ENCODE results near the gene AAK1. TPM values are rescaled to one million over a fixed set of nuclear protein-coding genes. Genes with fewer than 3 reads are reported as not detected.

Gene AAK1
- total RNA-seq, 2 donors from 2014 or later: 44.6 to 60.0 TPM

DNA sequence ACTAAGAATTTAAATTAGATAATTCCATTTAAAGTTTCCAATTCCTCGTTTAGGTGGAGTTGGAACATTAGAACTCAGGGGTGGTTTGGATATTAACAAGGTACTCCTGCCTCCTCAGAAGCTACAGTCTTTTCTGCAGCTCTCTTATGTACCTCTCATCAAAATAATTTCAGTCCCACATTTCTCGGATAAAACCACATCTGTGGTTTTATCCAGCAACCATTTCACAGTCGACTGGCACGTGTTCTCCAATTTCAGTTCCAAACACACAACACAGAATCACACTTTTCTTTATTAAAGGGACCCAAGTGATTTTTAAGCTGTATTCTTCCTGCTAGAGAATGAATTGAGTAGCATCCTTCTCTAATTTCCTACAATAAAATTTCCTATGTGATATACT is 183.6 kb downstream of the AAK1 start:
- Histone ChIP-seq H3K4me1 (no peaks in the 10 kb centered on the region), H3K27me3 (no peaks in the 10 kb centered on the region), H3K4me3 (no peak overlapping the region), H3K27ac (no peak overlapping the region), H3K9me3 (no peaks in the 10 kb centered on the region), H3K36me3 (replicated peaks in 1 of 2; ENCODE audit: insufficient read depth in 1 of 2, low read depth in 2 of 2) (peaks cover 0 to 2% of the 10 kb centered on the region in 2 donors)
- TF ChIP-seq, protein P1, sequence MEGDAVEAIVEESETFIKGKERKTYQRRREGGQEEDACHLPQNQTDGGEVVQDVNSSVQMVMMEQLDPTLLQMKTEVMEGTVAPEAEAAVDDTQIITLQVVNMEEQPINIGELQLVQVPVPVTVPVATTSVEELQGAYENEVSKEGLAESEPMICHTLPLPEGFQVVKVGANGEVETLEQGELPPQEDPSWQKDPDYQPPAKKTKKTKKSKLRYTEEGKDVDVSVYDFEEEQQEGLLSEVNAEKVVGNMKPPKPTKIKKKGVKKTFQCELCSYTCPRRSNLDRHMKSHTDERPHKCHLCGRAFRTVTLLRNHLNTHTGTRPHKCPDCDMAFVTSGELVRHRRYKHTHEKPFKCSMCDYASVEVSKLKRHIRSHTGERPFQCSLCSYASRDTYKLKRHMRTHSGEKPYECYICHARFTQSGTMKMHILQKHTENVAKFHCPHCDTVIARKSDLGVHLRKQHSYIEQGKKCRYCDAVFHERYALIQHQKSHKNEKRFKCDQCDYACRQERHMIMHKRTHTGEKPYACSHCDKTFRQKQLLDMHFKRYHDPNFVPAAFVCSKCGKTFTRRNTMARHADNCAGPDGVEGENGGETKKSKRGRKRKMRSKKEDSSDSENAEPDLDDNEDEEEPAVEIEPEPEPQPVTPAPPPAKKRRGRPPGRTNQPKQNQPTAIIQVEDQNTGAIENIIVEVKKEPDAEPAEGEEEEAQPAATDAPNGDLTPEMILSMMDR (IDR thresholded peaks at IDR 0.05): no peak
- TF ChIP-seq POLR2A (IDR thresholded peaks at IDR 0.05): no peak
- ATAC-seq (no peak), DNase-seq (no peak)
- 87 to 88% methylated on average over 4 of the region's 4 CpGs for WGBS, 2 donors
- intact Hi-C loops (cut with DNase I): no loop called here

DNA sequence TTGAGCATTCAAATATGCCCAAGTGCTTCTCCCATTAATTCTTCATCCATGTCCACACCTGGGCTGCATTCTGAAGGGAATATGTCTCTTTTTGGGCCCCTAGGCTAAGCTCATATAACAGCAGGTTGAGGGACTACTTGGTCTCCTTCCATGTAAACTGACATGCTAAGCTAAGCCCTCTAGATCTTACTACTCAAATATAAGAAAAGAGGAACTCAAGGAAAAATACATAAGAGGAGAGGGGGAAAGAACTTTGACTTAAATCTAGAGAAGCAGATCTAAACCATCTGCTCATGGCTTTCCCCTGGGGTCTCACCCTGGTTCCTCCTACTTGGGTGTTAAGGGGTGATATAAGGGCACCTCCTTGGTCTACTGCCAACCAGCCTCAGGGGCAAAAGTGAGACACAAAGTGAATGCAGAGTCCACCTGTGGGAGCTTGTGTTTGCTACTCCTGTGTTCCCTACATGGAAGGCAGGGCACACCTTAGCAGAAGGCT is 186.5 kb downstream of the AAK1 start:
- TF ChIP-seq POLR2A (IDR thresholded peaks at IDR 0.05): no peak
- TF ChIP-seq, protein P1 (IDR thresholded peaks at IDR 0.05): no peak
- Histone ChIP-seq H3K27me3 (no peaks in the 10 kb centered on the region), H3K9me3 (no peaks in the 10 kb centered on the region), H3K4me3 (no peak overlapping the region), H3K4me1 (no peaks in the 10 kb centered on the region), H3K27ac (no peak overlapping the region), H3K36me3 (replicated peaks in 1 of 2; ENCODE audit: insufficient read depth in 1 of 2, low read depth in 2 of 2) (no peaks in the 10 kb centered on the region)
- ATAC-seq (no peak), DNase-seq (no peak)
- intact Hi-C loops (cut with DNase I): no loop called here

DNA sequence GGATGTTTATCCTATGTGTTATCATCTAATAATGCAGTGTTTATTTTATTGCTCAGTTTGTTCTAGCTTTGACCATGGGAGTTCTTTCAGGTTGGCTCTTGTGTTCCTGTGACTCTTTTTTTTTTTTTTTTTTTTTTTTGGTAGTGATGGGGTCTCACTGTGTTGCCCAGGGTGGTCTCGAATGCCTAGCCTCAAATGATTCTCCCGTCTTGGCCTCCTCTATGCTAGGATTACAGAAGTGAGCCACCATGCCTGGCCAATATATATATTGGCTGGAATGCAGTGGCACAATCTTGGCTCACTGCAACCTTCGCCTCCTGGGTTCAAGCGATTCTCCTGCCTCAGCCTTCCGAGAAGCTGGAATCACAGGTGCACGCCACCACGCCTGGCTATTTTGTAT is 187.4 kb downstream of the AAK1 start:
- WGBS, 2 donors: 87 to 94% methylated on average over 7 of the region's 7 CpGs
- DNase-seq (no peak), ATAC-seq (no peak)
- intact Hi-C loops (cut with DNase I): no loop called here
- Histone ChIP-seq H3K4me1 (no peaks in the 10 kb centered on the region), H3K4me3 (no peak overlapping the region), H3K9me3 (no peaks in the 10 kb centered on the region), H3K27me3 (no peaks in the 10 kb centered on the region), H3K36me3 (replicated peaks in 1 of 2; ENCODE audit: insufficient read depth in 1 of 2, low read depth in 2 of 2) (no peaks in the 10 kb centered on the region), H3K27ac (no peak overlapping the region)
- TF ChIP-seq, protein P1 (IDR thresholded peaks at IDR 0.05): no peak
- no peak for TF ChIP-seq POLR2A (IDR thresholded peaks at IDR 0.05)

DNA sequence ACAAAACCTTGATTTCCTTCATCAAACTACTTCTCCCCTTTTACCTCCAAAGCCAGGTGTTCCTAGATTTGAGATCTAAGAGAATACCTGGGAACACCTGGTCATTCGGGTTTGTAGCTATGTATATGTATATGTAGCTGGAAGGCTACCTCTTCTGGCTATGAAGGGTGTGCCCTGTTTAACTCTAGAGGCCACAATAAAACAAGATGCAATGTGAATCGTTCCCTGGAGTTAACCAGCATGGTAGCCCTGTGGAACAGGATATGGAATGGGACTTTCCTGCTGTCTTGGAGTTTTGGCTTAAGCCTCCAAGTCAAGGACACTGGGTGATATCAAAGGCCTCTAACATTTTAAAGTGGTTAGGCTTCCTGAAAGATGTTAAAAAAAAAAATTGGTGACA is 188.6 kb downstream of the AAK1 start:
- Histone ChIP-seq H3K27ac (no peak overlapping the region), H3K9me3 (no peaks in the 10 kb centered on the region), H3K4me3 (no peak overlapping the region), H3K4me1 (no peaks in the 10 kb centered on the region), H3K36me3 (replicated peaks in 1 of 2; ENCODE audit: insufficient read depth in 1 of 2, low read depth in 2 of 2) (no peaks in the 10 kb centered on the region), H3K27me3 (no peaks in the 10 kb centered on the region)
- intact Hi-C loops (cut with DNase I): no loop called here
- 87 to 89% methylated on average over 2 of the region's 2 CpGs for WGBS, 2 donors
- ATAC-seq (no peak), DNase-seq (no peak)
- TF ChIP-seq, protein P1 (IDR thresholded peaks at IDR 0.05): no peak
- no peak for TF ChIP-seq POLR2A (IDR thresholded peaks at IDR 0.05)

DNA sequence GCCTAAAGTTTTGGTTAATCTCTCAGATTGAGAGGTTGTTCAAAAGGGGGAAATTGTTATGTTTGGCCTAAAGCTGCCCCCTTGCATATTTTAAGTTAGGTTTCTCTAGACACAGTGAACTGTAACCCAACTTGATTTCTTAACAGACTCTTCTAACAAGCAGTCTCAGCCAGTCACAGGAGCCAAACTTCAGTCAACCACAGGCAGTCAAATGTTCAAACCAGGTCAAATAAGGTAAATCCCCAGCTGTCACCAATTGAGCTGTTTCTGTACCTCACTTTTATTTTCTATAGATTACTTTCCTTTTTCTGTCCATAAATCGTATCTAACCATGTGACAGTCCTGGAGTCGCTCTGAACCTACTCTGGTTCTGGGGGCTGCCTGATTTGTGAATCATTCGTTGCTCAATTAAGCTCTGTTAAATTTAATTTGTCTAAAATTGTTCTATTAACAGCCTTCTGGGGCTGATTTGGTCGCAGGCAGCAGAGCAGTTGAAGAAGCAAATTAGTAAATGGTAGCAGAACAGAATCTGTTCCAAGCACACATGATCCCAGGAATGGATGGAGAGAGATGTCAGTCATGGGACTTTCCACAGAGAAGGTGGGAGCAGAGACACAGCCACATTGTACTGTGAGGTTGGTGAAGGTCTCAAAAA is 189.9 kb downstream of the AAK1 start:
- Histone ChIP-seq H3K36me3 (replicated peaks in 1 of 2; ENCODE audit: insufficient read depth in 1 of 2, low read depth in 2 of 2) (no peaks in the 10 kb centered on the region), H3K9me3 (no peaks in the 10 kb centered on the region), H3K4me1 (no peaks in the 10 kb centered on the region), H3K27me3 (no peaks in the 10 kb centered on the region), H3K4me3 (no peak overlapping the region), H3K27ac (no peak overlapping the region)
- intact Hi-C loops (cut with DNase I): no loop called here
- no peak for ATAC-seq
- TF ChIP-seq, protein P1 (IDR thresholded peaks at IDR 0.05): no peak
- no peak for TF ChIP-seq POLR2A (IDR thresholded peaks at IDR 0.05)
- DNase-seq: no peak
- 67 to 79% methylated on average over 4 of the region's 4 CpGs for WGBS, 2 donors

Data from body of pancreas (tissue), 4 donors.